GM06990 (cell line): ENCODE data around the gene STH.

ENCODE experiments used
- DNase-seq: peaks from one replicate; pipeline ENCODE4 v3.0.0-alpha.2; 2011; ENCODE audit not compliant: insufficient read length; ENCODE audit errors: extremely low read depth
- H3K27me3 ChIP-seq: replicated peaks from 2 replicates; pipeline ENCODE4 v1.6.0; 2011; ENCODE audit warnings: low read length; ENCODE audit not compliant: control insufficient read depth, insufficient read depth
- H3K36me3 ChIP-seq: 2 replicates; pipeline ENCODE4 v1.5.1; 2011; ENCODE audit warnings: low read length; ENCODE audit not compliant: control insufficient read depth, insufficient read depth
- H3K4me3 ChIP-seq: replicated peaks from 2 replicates; pipeline ENCODE4 v1.5.1; 2011; ENCODE audit warnings: low read depth, mild to moderate bottlenecking, control low read depth, low read length
- TF ChIP-seq, protein P1 (sequence below): IDR thresholded peaks from 2 replicates; pipeline ENCODE4 v1.5.1; 2011; ENCODE audit warnings: low read length, control low read depth, mild to moderate bottlenecking, inconsistent platforms; ENCODE audit not compliant: insufficient read depth, poor library complexity, severe bottlenecking

Gene STH

GRCh38 chr17:45963889-45964288 lies 35.2 kb upstream of the STH start:
- TF ChIP-seq, protein P1, sequence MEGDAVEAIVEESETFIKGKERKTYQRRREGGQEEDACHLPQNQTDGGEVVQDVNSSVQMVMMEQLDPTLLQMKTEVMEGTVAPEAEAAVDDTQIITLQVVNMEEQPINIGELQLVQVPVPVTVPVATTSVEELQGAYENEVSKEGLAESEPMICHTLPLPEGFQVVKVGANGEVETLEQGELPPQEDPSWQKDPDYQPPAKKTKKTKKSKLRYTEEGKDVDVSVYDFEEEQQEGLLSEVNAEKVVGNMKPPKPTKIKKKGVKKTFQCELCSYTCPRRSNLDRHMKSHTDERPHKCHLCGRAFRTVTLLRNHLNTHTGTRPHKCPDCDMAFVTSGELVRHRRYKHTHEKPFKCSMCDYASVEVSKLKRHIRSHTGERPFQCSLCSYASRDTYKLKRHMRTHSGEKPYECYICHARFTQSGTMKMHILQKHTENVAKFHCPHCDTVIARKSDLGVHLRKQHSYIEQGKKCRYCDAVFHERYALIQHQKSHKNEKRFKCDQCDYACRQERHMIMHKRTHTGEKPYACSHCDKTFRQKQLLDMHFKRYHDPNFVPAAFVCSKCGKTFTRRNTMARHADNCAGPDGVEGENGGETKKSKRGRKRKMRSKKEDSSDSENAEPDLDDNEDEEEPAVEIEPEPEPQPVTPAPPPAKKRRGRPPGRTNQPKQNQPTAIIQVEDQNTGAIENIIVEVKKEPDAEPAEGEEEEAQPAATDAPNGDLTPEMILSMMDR = no peak
- Histone ChIP-seq H3K4me3 (no peak overlapping the region), H3K27me3 (no peaks in the 10 kb centered on the region), H3K36me3 (no peaks in the 10 kb centered on the region)
- no peak for DNase-seq

- TF ChIP-seq, protein P1 = no peak
- DNase-seq = no peak
- H3K27me3 ChIP-seq = no peaks in the 10 kb centered on the region
- H3K4me3 ChIP-seq = no peak overlapping the region
- no peaks in the 10 kb centered on the region for H3K36me3 ChIP-seq
These were observed 34.4 kb upstream of the STH start for GRCh38 chr17:45964634-45965033.

GRCh38 chr17:45965812-45966211 lies 33.2 kb upstream of the STH start:
- no peaks in the 10 kb centered on the region for H3K27me3 ChIP-seq
- no peaks in the 10 kb centered on the region for H3K36me3 ChIP-seq
- no peak overlapping the region for H3K4me3 ChIP-seq
- DNase-seq = no peak
- TF ChIP-seq, protein P1 = no peak

DNA sequence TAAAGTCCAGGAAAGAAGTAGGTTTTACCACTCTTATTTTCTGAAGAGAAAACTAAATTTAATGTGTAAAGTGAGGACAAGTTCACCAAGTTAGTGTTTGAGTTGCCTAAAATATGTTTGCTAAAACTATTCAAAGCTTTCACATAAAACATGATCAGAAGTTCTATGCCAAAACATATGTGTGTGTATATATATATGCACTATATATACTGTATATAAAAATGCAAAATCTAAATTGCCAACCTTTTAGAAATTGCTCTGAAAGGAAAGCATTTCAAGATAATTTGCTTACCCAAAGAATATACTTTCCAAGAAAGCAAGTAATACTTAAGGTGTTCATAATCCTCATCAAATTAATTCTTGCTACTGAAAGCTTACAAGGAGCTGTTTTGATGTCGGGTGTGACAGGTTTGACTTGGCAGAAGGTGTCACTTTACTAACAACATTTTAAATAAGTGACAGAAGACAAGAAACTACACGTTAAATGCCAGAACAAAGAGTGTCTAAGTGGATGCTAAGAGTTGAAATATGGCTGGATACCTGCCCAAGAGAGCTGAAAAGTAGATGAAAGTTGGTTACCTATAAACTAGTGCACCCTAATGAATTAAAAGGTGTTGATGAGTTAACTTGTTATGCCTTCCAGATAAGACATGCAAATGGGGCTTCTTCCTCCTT lies 32.3 kb upstream of the STH start:
- H3K36me3 ChIP-seq = no peaks in the 10 kb centered on the region
- TF ChIP-seq, protein P1 = no peak
- no peak overlapping the region for H3K4me3 ChIP-seq
- H3K27me3 ChIP-seq = no peaks in the 10 kb centered on the region
- DNase-seq = no peak

GRCh38 chr17:45967378-45967777 lies 31.7 kb upstream of the STH start:
- Histone ChIP-seq H3K27me3 (no peaks in the 10 kb centered on the region), H3K36me3 (no peaks in the 10 kb centered on the region), H3K4me3 (no peak overlapping the region)
- TF ChIP-seq, protein P1 = no peak
- no peak for DNase-seq

DNA sequence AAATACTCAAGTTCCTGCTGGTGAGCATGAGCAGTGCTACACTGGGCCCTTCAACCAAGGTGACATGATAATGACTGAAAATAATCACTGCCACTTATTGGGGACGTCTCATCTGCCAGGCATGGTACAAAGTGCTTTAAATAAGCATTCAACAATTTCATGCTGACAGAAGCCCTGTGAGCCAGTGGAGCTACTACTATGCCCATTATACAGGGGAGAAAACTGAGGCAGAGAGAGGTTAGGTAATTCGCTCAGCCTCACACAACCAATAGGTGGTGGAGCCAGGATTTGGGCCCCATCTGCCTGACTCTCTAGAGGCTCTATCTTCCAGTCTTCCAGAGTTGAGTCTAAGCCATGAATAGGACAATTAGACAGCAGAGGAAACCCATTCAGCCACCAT lies 30.3 kb upstream of the STH start:
- TF ChIP-seq, protein P1 = no peak
- Histone ChIP-seq H3K36me3 (no peaks in the 10 kb centered on the region), H3K4me3 (no peak overlapping the region), H3K27me3 (no peaks in the 10 kb centered on the region)
- no peak for DNase-seq
